ENCODE data around the gene GOLT1B.

The GOLT1B gene

GRCh38 chr12:21561158-21561557 lies 59.6 kb downstream of the GOLT1B start:
- intact Hi-C loops (cut with micrococcal nuclease), result no loop called here
- no peaks in the 10 kb centered on the region for H3K36me3 Mint-ChIP-seq (ENCODE audit: low read depth)
- no peaks in the 10 kb centered on the region for H3K4me1 Mint-ChIP-seq (ENCODE audit: low read depth)
- H3K9me3 Mint-ChIP-seq, result no peaks in the 10 kb centered on the region
- no peaks in the 10 kb centered on the region for H3K27me3 Mint-ChIP-seq
- H3K4me3 Mint-ChIP-seq, result no peak overlapping the region
- H3K27ac Mint-ChIP-seq, result no peak overlapping the region

GRCh38 chr12:21562859-21563258 lies 61.3 kb downstream of the GOLT1B start:
- intact Hi-C loops (cut with micrococcal nuclease), result no loop called here
- Mint-ChIP-seq H3K4me1 (ENCODE audit: low read depth) (no peaks in the 10 kb centered on the region), H3K9me3 (no peaks in the 10 kb centered on the region), H3K27ac (no peak overlapping the region), H3K27me3 (no peaks in the 10 kb centered on the region), H3K36me3 (ENCODE audit: low read depth) (no peaks in the 10 kb centered on the region), H3K4me3 (no peak overlapping the region)

DNA sequence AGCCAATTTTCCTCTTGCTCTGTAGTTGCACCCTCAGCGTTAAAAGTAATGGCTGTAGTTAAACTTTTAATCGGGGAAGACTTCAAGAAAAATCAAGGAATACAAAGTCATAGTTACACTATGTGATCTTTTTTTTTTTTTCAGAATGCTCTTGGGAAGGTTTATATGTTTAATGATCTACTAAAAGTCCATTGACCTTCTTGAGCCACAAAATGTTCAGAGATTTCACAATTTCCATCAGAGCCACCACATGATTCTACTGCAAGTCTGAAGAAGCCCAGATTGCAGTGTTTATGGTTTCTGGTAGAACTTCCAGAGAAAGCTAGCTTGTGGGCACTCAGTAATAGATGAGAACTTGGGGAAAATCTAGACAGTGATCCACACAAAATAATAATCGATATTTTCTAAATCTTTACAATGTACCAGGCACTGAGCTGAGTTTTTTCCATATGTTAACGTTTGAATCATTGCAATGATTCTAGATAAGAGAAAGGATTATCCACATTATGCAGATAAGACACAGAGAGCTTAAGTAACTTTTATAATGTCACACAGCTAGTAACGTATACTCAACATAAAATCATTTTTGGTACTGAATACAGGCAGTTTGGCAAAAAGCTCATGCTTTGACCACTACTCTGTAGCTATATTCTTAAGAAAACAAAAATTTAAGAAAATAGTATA lies 64.8 kb downstream of the GOLT1B start:
- H3K9me3 Mint-ChIP-seq, result no peaks in the 10 kb centered on the region
- intact Hi-C loops (cut with micrococcal nuclease), result no loop called here
- no peaks in the 10 kb centered on the region for H3K27me3 Mint-ChIP-seq
- no peaks in the 10 kb centered on the region for H3K4me1 Mint-ChIP-seq (ENCODE audit: low read depth)
- no peak overlapping the region for H3K4me3 Mint-ChIP-seq
- H3K27ac Mint-ChIP-seq, result no peak overlapping the region
- H3K36me3 Mint-ChIP-seq (ENCODE audit: low read depth), result no peaks in the 10 kb centered on the region

DNA sequence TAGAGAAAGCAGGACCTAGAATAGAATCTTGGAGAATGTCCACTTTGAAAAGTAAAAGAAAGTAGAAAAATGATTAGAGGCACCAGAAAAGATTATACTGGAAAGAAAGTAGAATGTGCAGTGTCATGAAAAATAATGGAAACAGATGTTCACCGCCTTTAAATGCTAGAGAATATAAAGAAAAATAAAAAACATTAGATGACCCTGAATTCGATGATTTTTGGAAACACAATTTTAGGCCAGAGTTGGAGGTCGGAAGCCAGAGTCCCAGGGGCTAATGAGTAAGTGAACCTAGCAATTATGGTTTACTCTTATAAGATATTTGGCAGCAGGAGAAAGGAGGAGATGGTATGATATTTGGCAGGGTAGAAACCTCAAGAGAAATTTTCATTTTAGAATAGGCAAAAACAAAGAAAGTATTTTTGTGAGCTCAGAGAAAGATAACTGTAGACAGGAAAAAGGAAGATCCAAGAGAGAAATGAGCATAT lies 65.4 kb downstream of the GOLT1B start:
- no peaks in the 10 kb centered on the region for H3K4me1 Mint-ChIP-seq (ENCODE audit: low read depth)
- intact Hi-C loops (cut with micrococcal nuclease), result no loop called here
- no peaks in the 10 kb centered on the region for H3K27me3 Mint-ChIP-seq
- no peak overlapping the region for H3K4me3 Mint-ChIP-seq
- no peaks in the 10 kb centered on the region for H3K36me3 Mint-ChIP-seq (ENCODE audit: low read depth)
- H3K27ac Mint-ChIP-seq, result no peak overlapping the region
- no peaks in the 10 kb centered on the region for H3K9me3 Mint-ChIP-seq
